GM18909 (cell line): Measurements from ENCODE around the gene BANP.
"Not testable (repeated sequence)": the region's sequence is repeated elsewhere in the genome, so short reads cannot be mapped to it uniquely, and the experiment has no call there.

Source experiments
- ATAC-seq: cut with Tn5 transposase; IDR thresholded peaks from one replicate; pipeline ENCODE4 v1.9.1; 2021; ENCODE audit warnings: mild to moderate bottlenecking; ENCODE audit not compliant: unreplicated experiment, poor library complexity

BANP gene

GRCh38 chr16:87964049-87964659, 12.9 kb downstream of the BANP start:
- ATAC-seq: no peak

GRCh38 chr16:87965417-87965816, 14.2 kb downstream of the BANP start:
- ATAC-seq: no peak

GRCh38 chr16:87966064-87966645, 14.9 kb downstream of the BANP start:
- ATAC-seq: no peak

GRCh38 chr16:87966685-87967185, 15.5 kb downstream of the BANP start:
- ATAC-seq: no peak

- no peak for ATAC-seq
Measured at GRCh38 chr16:87968541-87968940, 17.3 kb downstream of the BANP start.

GRCh38 chr16:87970186-87970585, 19.0 kb downstream of the BANP start:
- ATAC-seq: no peak

GRCh38 chr16:87971933-87972332, 20.7 kb downstream of the BANP start:
- ATAC-seq: no peak

- ATAC-seq: no peak
Measured at GRCh38 chr16:87973717-87974116, 22.5 kb downstream of the BANP start.

- ATAC-seq: no peak
Measured at GRCh38 chr16:87974178-87974577, 22.9 kb downstream of the BANP start.

DNA sequence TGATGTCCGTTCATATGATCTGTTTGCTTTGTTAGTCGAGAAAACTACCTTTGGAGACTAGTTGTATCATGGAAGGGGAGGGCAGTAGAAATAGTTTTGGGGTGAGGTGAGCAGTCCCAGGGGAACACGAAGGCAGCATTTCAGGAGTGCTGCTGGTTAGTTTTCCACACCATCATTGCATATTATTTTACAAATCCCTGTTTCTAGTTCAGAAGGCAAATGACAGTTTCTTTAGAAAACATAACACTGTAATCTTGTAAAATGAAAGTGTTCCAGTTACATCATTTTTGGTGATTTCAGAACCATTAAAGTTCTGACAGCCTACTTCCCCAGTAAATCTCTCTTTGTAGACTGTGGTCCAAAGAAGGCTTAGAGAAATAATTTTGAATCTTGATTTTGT, 25.4 kb downstream of the BANP start:
- no peak for ATAC-seq

- no peak for ATAC-seq
Measured at GRCh38 chr16:87978127-87978526, 26.9 kb downstream of the BANP start.

DNA sequence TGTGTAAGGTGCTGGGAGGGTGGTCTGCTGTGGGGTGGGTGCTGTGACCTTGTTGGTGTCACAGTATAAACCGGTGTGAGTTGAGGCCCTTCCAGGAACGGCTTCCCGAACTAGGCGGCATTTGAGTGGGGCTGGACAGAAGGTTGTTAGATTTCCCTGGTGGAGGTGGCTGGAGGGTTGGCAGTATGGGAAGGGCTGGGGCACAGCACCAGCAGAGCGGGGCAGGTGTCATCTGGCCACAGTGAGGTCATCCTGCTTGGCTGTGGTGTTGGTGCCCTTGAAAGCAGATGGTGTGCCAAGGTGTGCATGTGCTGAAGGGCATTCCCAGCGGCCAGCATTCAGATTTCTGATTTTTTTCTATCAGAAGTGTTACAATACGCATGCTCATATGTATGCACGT, 28.1 kb downstream of the BANP start:
- ATAC-seq: no peak

- ATAC-seq: not testable (repeated sequence)
Measured at GRCh38 chr16:87979911-87980630, 28.8 kb downstream of the BANP start.

GRCh38 chr16:87981376-87981775, 30.1 kb downstream of the BANP start:
- ATAC-seq: not testable (repeated sequence)

- ATAC-seq: no peak
Measured at GRCh38 chr16:87982581-87983041, 31.4 kb downstream of the BANP start.

GRCh38 chr16:87983072-87983736, 32.0 kb downstream of the BANP start:
- not testable (repeated sequence) for ATAC-seq

DNA sequence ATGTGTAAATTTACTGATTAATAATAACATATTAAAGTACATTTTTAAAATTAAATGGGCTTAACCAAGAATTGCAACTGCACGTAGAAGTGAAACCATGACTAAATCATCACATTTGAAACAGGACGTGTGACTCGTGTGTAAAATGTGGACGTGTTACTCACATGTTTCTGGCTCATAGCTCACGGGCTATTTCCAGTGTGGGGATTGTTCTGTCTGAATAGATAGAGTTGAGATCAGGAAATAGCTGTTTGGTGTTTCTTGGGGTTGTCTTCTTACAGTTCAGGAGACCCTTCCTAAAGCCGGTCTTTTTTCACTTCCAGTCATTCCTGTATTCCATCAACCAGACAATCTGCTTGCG, 32.5 kb downstream of the BANP start:
- not testable (repeated sequence) for ATAC-seq

DNA sequence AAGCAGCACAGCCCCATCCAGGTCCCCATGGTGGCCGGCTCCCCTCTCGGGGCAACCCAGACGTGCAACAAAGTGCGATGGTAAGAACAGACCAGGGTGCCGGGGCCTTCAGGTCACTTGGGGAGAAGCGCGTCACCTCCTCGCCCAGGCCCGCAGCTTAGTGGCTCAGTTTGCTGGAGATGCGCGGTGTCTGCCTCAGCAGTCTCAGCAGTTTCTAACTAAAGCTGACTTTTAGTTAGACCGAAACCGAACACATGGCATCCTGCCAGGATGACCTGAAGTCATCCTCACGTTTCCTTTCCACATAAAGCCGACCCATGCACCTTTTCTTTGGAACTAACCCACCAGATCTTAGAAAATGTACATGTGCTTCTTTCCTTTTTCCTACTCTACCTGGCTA, 32.9 kb downstream of the BANP start:
- not testable (repeated sequence) for ATAC-seq

DNA sequence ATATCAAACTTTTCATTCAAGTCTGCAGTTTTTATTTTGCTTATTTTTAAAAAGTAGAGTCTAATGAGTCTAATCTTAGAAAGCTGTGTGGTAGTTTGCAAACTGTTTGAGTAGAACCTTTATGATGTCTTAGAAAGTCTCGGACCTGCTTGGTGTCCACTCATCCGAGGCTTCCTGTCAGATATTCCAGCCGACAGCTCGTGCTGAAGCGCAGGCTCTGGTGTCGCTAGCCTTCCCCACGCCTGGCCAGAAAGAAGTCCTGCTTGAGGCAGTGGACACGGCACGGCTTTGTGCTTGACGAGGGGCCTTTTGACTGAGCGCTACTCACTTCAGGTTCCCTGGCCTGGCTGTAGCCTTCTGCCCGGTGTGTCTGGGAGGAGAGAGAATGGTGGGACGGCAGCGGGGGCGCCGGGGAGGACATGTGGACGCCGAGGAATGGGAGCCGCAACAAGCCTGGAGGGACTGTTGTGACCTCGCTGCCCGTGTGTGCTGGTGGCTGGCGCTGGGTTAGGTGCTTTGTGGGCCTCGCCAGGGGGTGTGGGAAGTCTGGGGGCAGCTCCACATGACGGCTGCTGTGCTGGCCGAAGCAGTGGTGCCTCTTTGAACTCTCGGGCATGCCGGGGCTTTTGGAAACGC, 33.5 kb downstream of the BANP start:
- no peak for ATAC-seq

GRCh38 chr16:87985493-87985892, 34.3 kb downstream of the BANP start:
- not testable (repeated sequence) for ATAC-seq
